NB4 (cell line): Measurements from ENCODE around the gene COL5A2.

Experiments
- DNase-seq: peaks from one replicate; pipeline ENCODE4 v3.0.0; 2010; ENCODE audit warnings: low read depth
- H3K4me3 ChIP-seq: one replicate; pipeline ENCODE4 v1.5.1; 2011; ENCODE audit warnings: mild to moderate bottlenecking, low read depth, low read length, moderate library complexity
- MYC ChIP-seq: IDR thresholded peaks from 2 replicates; pipeline ENCODE4 v1.6.1; 2011; ENCODE audit warnings: low read depth, low read length
- POLR2A ChIP-seq: IDR thresholded peaks from 2 replicates; pipeline ENCODE4 v1.6.1; 2011; ENCODE audit warnings: mild to moderate bottlenecking; ENCODE audit not compliant: insufficient read length; ENCODE audit errors: extremely low read depth
- TF ChIP-seq, protein P1 (sequence below): IDR thresholded peaks from one replicate; pipeline ENCODE4 v1.5.1; 2012; ENCODE audit warnings: low read depth, low read length
- TF ChIP-seq, protein P2 (sequence below): IDR thresholded peaks from 2 replicates; pipeline ENCODE4 v1.6.1; 2011; ENCODE audit warnings: low read depth, low read length

The COL5A2 gene

DNA sequence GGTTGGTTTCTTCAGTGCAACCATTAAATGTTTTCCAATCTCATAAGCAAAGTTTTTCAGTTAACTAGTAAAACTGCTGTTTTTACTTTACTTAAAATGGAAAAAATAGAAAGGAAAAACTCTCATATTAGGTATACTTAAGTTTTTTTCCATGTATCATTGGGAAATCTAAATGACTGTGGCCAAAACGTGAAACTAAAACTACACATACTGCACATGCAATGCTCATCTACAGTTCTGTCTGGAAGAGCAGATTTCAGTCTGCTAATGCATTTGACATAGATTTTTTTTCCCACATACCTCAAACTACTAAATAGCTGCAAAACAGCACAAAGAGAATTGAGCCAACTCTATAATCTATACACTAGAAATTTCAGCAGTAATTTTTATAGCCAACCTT is 62.6 kb downstream of the COL5A2 start:
- DNase-seq: no peak
- no peak overlapping the region for H3K4me3 ChIP-seq
- TF ChIP-seq, protein P1, sequence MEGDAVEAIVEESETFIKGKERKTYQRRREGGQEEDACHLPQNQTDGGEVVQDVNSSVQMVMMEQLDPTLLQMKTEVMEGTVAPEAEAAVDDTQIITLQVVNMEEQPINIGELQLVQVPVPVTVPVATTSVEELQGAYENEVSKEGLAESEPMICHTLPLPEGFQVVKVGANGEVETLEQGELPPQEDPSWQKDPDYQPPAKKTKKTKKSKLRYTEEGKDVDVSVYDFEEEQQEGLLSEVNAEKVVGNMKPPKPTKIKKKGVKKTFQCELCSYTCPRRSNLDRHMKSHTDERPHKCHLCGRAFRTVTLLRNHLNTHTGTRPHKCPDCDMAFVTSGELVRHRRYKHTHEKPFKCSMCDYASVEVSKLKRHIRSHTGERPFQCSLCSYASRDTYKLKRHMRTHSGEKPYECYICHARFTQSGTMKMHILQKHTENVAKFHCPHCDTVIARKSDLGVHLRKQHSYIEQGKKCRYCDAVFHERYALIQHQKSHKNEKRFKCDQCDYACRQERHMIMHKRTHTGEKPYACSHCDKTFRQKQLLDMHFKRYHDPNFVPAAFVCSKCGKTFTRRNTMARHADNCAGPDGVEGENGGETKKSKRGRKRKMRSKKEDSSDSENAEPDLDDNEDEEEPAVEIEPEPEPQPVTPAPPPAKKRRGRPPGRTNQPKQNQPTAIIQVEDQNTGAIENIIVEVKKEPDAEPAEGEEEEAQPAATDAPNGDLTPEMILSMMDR: no peak
- TF ChIP-seq, protein P2, sequence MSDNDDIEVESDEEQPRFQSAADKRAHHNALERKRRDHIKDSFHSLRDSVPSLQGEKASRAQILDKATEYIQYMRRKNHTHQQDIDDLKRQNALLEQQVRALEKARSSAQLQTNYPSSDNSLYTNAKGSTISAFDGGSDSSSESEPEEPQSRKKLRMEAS: no peak
- no peak for TF ChIP-seq MYC

DNA sequence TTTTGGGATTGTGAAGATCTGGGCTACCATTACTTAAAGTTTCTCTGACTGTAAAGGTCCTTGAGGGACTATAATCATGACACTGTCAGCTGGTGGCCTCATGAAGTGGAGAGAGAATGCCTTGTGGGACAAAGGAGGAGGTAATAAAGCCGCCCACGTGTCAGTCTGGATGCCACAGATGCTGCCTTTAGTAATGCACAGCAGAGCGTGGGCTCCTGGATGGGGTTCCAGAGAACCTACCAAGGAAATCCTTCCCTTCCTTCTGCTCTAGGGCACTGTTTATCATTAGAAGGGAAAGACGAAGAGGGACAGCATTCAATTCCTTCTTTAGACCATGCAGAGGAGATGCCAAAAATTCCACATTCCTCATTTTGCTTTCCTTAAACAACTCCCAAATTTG is 63.5 kb downstream of the COL5A2 start:
- no peak overlapping the region for H3K4me3 ChIP-seq
- DNase-seq: no peak
- TF ChIP-seq, protein P2: no peak
- TF ChIP-seq, protein P1: no peak
- TF ChIP-seq POLR2A (no peak), MYC (no peak)

DNA sequence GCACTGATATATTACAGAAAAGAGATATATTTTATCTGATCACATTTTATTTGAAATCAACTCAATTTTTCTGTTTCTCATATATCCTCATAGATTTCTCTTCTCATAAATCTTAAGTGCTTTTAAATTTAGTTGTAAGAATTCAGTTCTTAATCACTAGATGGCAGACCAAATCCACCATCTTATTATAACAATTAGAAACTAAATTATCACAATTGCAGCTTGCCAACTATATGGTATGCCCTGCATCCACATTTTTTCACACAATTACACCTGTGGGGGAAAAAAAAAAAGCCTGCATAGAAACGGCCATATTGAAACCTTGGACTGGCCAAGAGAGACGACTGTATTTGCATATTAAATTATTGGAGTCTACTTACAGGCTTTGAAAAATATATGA is 64.4 kb downstream of the COL5A2 start:
- DNase-seq: no peak
- TF ChIP-seq, protein P1: no peak
- TF ChIP-seq, protein P2: no peak
- no peak for TF ChIP-seq MYC
- no peak for TF ChIP-seq POLR2A
- no peak overlapping the region for H3K4me3 ChIP-seq

DNA sequence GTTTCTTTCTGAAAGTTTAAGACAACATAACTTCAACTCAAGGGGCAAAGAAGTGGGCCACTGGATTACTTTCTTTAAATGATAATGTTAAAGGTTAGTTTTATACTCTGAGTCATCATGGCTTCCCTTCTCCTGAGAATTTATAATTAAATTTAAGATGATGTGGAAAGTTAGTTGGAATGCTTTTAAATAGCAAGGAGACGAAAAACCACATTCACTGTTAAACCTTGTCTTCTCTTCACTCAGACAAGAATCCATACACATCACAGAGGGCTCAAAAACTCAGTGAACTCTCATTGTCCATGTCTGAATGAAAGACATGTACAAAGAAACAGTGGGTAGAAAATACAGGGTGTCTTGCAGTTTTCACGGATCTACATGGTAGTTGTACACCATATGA is 65.6 kb downstream of the COL5A2 start:
- DNase-seq: no peak
- no peak overlapping the region for H3K4me3 ChIP-seq

DNA sequence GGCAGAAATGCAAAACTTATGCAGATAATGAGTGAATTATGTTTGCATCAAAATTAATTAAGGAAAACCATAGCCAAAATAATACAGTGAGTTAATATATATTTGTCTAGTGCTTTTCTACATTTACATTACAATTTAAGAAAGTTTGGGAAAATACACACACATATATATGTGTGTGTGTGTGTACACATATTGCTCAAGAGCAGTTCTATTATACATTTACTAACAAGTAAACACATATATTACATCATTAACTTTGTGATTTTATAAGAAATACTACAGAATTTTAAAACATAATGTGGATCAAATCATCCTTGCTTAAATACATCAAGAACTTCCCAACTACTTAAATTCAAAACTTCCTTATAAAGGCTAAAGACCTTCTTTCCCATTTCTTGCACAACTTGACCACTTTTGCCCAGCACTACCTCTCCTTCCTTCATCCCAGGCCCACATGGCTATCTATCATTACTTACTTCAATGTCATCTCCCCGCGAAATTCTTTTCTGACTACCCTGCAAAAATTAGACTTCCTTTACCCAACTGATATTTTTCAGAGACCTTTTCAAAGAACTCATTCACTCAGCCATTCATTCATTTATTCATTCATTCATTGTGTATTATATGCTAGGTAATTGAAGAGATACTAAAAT is 68.4 kb downstream of the COL5A2 start:
- no peak for DNase-seq
- H3K4me3 ChIP-seq: no peak overlapping the region
- TF ChIP-seq, protein P2: no peak
- no peak for TF ChIP-seq POLR2A
- TF ChIP-seq, protein P1: no peak
- TF ChIP-seq MYC: no peak

More for the DNA sequence above, 65.6 kb downstream of the COL5A2 start:
- TF ChIP-seq, protein P1: no peak
- no peak for TF ChIP-seq MYC
- TF ChIP-seq, protein P2: no peak
- TF ChIP-seq POLR2A: no peak
